Right lobe of liver (tissue), 6 donors: ENCODE measurements around the gene SMYD1. TPM values are rescaled to one million over a fixed set of nuclear protein-coding genes. Genes with fewer than 3 reads are reported as not detected.

Source experiments
- ATAC-seq, 4 donors: fragments of 200-7000 bp; cut with Tn5 transposase; one replicate each; pipeline ENCODE4 v1.9.1; 2020; ENCODE audit warnings: mild to moderate bottlenecking in 4 of 4, moderate library complexity in 4 of 4
- DNase-seq, 3 donors: peaks; one replicate each; pipeline ENCODE4 v3.0.0-alpha.2; 2020
- H3K27ac ChIP-seq, 3 donors: fragments of 200-600 bp; one replicate each; pipeline ENCODE4 v1.8.0; 2022
- H3K27me3 ChIP-seq, 2 donors: fragments of 200-600 bp; one replicate each; pipeline ENCODE4 v1.8.0; 2022
- H3K36me3 ChIP-seq, 4 donors: fragments of 200-600 bp; sonication (generic) in 1 of 4; one replicate each; pipeline versions ENCODE4 v1.5.1 to v1.8.0; 2017 to 2022; ENCODE audit warnings: control low read depth in 1 of 4
- H3K4me1 ChIP-seq, 4 donors: fragments of 200-600 bp; sonication (generic) in 1 of 4; one replicate each; pipeline versions ENCODE4 v1.5.1 to v1.8.0; 2017 to 2022; ENCODE audit warnings: control low read depth in 1 of 4
- H3K4me3 ChIP-seq, 3 donors: fragments of 200-600 bp; one replicate each; pipeline ENCODE4 v1.8.0; 2022
- H3K9me3 ChIP-seq, 4 donors: fragments of 200-600 bp; sonication (generic) in 1 of 4; one replicate each; pipeline versions ENCODE4 v1.5.1 to v1.8.0; 2017 to 2022; ENCODE audit warnings: control low read depth in 1 of 4
- POLR2A ChIP-seq: fragments of 450-650 bp; IDR thresholded peaks from one replicate; pipeline ENCODE4 v1.6.1; 2017; ENCODE audit warnings: antibody characterized with exemption, mild to moderate bottlenecking
- WGBS: methylation state at CpG from one replicate; pipeline ENCODE4 v1.1.6; 2018; ENCODE audit warnings: low coverage, low lambda C conversion rate; ENCODE audit not compliant: insufficient coverage; ENCODE audit errors: missing lambda C conversion rate; 5-methylcytosine and 5-hydroxymethylcytosine counted together
- intact Hi-C, 2 donors: fragments of 100-400 bp; cut with DNase I; formaldehyde crosslinking; loops; one replicate each; pipeline versions ENCODE4 v1.11.2 to v1.14.1; 2022
- total RNA-seq, 6 experiments: library from RNA; depleted of rRNA in 2 of 6; stranded (reverse); fragments of >200 nt in 2 of 6; fragmentation: NEBNext Ultra II Directional in 3 of 6; extraction: Animal tissue kit (Norgen Biotek cat#: 25700) in 3 of 6; gene quantifications; one replicate each; pipeline versions ENCODE4 v1.1.0 to v1.2.4, GENCODE V29; 2016 to 2023
- TF ChIP-seq, protein P1 (sequence below), 4 donors: fragments of 200-600 bp in 3 of 4; fragments of 450-650 bp in 1 of 4; IDR thresholded peaks; one replicate each; pipeline versions ENCODE4 v1.5.1 to v1.8.0; 2016 to 2022; ENCODE audit warnings: antibody characterized with exemption in 4 of 4, mild to moderate bottlenecking in 2 of 4
- donor health status: DM: no; HTN: yes; CAD: no.
- donor health status: DM: no; HTN: no; CAD: no.
- donor health status: DM: no; HTN: no; CAD: no.
- donor health status: DM: no; HTN: yes; CAD: no.
- donor health status: DM: no; HTN: yes; CAD: no.

SMYD1 gene
- total RNA-seq, 6 experiments from 2014 or later, result not detected

DNA sequence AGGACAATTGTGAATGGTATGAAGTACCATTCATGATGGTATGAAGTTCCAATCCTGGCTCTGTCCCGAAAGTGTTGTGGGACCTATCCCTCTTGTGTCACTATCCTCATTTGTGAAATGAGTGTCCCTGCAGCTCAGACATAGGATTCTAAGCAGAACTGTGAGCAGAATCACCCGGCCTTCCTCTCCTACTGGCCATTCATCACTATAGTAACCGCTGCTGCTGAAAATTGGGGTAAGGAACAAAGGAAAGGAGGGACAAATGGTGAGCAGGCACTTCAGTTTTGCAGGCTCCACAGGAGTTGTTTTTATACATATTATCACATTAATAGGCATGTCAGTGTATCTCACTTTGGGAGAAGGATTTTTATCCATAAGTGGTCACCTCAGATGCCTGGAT lies 27.4 kb downstream of the SMYD1 start:
- Histone ChIP-seq H3K9me3 (no peaks in the 10 kb centered on the region), H3K4me1 (peaks cover 0 to 1% (median 0%) of the 10 kb centered on the region in 4 donors), H3K4me3 (no peak overlapping the region), H3K36me3 (no peaks in the 10 kb centered on the region), H3K27me3 (no peaks in the 10 kb centered on the region), H3K27ac (no peak overlapping the region)
- ATAC-seq, result no peak
- 83% methylated on average over 3 of the region's 3 CpGs for WGBS
- no peak for DNase-seq
- intact Hi-C loops, result no loop called here
- TF ChIP-seq, protein P1, sequence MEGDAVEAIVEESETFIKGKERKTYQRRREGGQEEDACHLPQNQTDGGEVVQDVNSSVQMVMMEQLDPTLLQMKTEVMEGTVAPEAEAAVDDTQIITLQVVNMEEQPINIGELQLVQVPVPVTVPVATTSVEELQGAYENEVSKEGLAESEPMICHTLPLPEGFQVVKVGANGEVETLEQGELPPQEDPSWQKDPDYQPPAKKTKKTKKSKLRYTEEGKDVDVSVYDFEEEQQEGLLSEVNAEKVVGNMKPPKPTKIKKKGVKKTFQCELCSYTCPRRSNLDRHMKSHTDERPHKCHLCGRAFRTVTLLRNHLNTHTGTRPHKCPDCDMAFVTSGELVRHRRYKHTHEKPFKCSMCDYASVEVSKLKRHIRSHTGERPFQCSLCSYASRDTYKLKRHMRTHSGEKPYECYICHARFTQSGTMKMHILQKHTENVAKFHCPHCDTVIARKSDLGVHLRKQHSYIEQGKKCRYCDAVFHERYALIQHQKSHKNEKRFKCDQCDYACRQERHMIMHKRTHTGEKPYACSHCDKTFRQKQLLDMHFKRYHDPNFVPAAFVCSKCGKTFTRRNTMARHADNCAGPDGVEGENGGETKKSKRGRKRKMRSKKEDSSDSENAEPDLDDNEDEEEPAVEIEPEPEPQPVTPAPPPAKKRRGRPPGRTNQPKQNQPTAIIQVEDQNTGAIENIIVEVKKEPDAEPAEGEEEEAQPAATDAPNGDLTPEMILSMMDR (IDR thresholded peaks at IDR 0.05), result no peak
- TF ChIP-seq POLR2A, result no peak

GRCh38 chr2:88096708-88097107 lies 29.1 kb downstream of the SMYD1 start:
- Histone ChIP-seq H3K27ac (no peak overlapping the region), H3K4me1 (peaks cover 0 to 12% (median 3%) of the 10 kb centered on the region in 4 donors), H3K36me3 (no peaks in the 10 kb centered on the region), H3K4me3 (no peak overlapping the region), H3K27me3 (no peaks in the 10 kb centered on the region), H3K9me3 (no peaks in the 10 kb centered on the region)
- intact Hi-C loops, result no loop called here
- no peak for DNase-seq
- no peak for TF ChIP-seq POLR2A
- TF ChIP-seq, protein P1 (IDR thresholded peaks at IDR 0.05), result no peak
- no peak for ATAC-seq
- 87% methylated on average over 4 of the region's 5 CpGs for WGBS

GRCh38 chr2:88097192-88097591 lies 29.6 kb downstream of the SMYD1 start:
- no peaks in the 10 kb centered on the region for H3K27me3 ChIP-seq
- no peaks in the 10 kb centered on the region for H3K9me3 ChIP-seq
- H3K27ac ChIP-seq, result no peak overlapping the region
- H3K36me3 ChIP-seq, result no peaks in the 10 kb centered on the region
- 80% methylated on average over 1 of the region's 3 CpGs for WGBS
- no peak overlapping the region for H3K4me3 ChIP-seq
- intact Hi-C loops, result no loop called here
- no peak for ATAC-seq
- DNase-seq, result no peak
- H3K4me1 ChIP-seq, result peaks cover 0 to 12% (median 3%) of the 10 kb centered on the region in 4 donors
- TF ChIP-seq, protein P1 (IDR thresholded peaks at IDR 0.05), result no peak
- TF ChIP-seq POLR2A, result no peak

DNA sequence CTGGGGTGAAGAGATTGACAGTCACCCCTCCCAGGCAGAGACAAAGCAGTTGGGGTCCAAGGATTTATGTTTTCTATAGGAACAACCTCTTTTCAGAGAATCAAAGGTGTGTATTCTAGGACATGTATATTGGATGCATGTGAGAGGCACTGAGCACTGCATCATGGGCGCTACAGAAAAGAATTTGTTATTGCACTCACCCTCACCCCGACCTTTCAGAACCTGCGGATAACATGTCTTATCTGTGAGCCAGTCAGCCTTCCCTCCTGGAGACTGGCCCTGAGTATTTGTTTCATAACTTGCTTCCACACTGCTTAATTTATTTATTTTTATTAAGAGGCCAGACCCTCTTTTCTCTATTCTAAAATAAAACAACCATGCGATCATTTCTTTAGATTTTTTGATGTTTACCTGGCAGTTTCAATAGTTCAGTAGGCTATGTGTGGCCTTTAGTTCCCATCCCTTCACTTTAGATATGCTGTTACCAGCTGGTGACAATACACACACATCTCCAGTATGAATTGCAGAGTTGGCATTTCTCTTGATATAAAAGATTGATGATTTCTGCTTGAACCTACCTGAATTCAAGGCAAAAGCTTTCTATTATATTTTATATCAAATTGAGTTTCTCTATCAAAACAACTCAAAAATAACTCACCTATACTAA lies 30.4 kb downstream of the SMYD1 start:
- Histone ChIP-seq H3K4me3 (no peak overlapping the region), H3K27me3 (no peaks in the 10 kb centered on the region), H3K27ac (no peak overlapping the region), H3K9me3 (no peaks in the 10 kb centered on the region), H3K36me3 (no peaks in the 10 kb centered on the region), H3K4me1 (peaks cover 0 to 12% (median 3%) of the 10 kb centered on the region in 4 donors)
- 53% methylated on average over 4 of the region's 4 CpGs for WGBS
- no peak for DNase-seq
- no peak for ATAC-seq
- no peak for TF ChIP-seq POLR2A
- TF ChIP-seq, protein P1 (IDR thresholded peaks at IDR 0.05), result no peak
- intact Hi-C loops, result no loop called here

GRCh38 chr2:88098558-88098900 lies 30.9 kb downstream of the SMYD1 start:
- intact Hi-C loops, result no loop called here
- no peaks in the 10 kb centered on the region for H3K27me3 ChIP-seq
- H3K4me1 ChIP-seq, result peaks cover 0 to 12% (median 3%) of the 10 kb centered on the region in 4 donors
- no peaks in the 10 kb centered on the region for H3K9me3 ChIP-seq
- H3K27ac ChIP-seq, result no peak overlapping the region
- ATAC-seq (no peak), DNase-seq (no peak)
- H3K36me3 ChIP-seq, result no peaks in the 10 kb centered on the region
- H3K4me3 ChIP-seq, result no peak overlapping the region
- TF ChIP-seq POLR2A, result no peak
- TF ChIP-seq, protein P1 (IDR thresholded peaks at IDR 0.05), result no peak
